HG02763 (cell line): Measurements from ENCODE around the gene C16orf78.
"Not testable (repeated sequence)": the region's sequence is repeated elsewhere in the genome, so short reads cannot be mapped to it uniquely, and the experiment has no call there.

Source experiments
- ATAC-seq: cut with Tn5 transposase; IDR thresholded peaks from one replicate; pipeline ENCODE4 v1.9.1; 2021; ENCODE audit warnings: mild to moderate bottlenecking, moderate library complexity; ENCODE audit not compliant: unreplicated experiment

Gene C16orf78

GRCh38 chr16:49349446-49350168 is 24.0 kb upstream of the C16orf78 start:
- no peak for ATAC-seq

GRCh38 chr16:49350265-49351095 is 23.1 kb upstream of the C16orf78 start:
- ATAC-seq: no peak

- ATAC-seq: no peak
Observed at GRCh38 chr16:49351096-49351487, 22.5 kb upstream of the C16orf78 start.

- no peak for ATAC-seq
Observed at GRCh38 chr16:49352892-49353291, 20.7 kb upstream of the C16orf78 start.

- ATAC-seq: no peak
Observed at GRCh38 chr16:49353680-49354079, 19.9 kb upstream of the C16orf78 start.

- no peak for ATAC-seq
Observed at GRCh38 chr16:49354101-49354500, 19.5 kb upstream of the C16orf78 start.

GRCh38 chr16:49354991-49355390 is 18.6 kb upstream of the C16orf78 start:
- ATAC-seq: no peak

GRCh38 chr16:49355933-49356665 is 17.5 kb upstream of the C16orf78 start:
- ATAC-seq: no peak

- no peak for ATAC-seq
Observed at GRCh38 chr16:49356728-49357488, 16.7 kb upstream of the C16orf78 start.

GRCh38 chr16:49359591-49359990 is 14.0 kb upstream of the C16orf78 start:
- ATAC-seq: no peak

- not testable (repeated sequence) for ATAC-seq
Observed at GRCh38 chr16:49361731-49362130, 11.9 kb upstream of the C16orf78 start.

GRCh38 chr16:49362230-49362629 is 11.4 kb upstream of the C16orf78 start:
- no peak for ATAC-seq

GRCh38 chr16:49365711-49366509 is 7.7 kb upstream of the C16orf78 start:
- ATAC-seq: peak; percentile 83

- peak; percentile 47 for ATAC-seq
Observed at GRCh38 chr16:49366669-49367068, 6.9 kb upstream of the C16orf78 start.

GRCh38 chr16:49369651-49370611 is 3.7 kb upstream of the C16orf78 start:
- no peak for ATAC-seq

- no peak for ATAC-seq
Observed at GRCh38 chr16:49376206-49376605, 2.6 kb downstream of the C16orf78 start.

GRCh38 chr16:49377196-49377755 is 3.7 kb downstream of the C16orf78 start:
- ATAC-seq: no peak

GRCh38 chr16:49378238-49378637 is 4.6 kb downstream of the C16orf78 start:
- no peak for ATAC-seq
